NOMO-1 treated with DMSO at 0.1 percent for 48 hours (cell line): Measurements from ENCODE around the gene GNRHR.

ENCODE experiments used
- DNase-seq: peaks from one replicate; lab custom pipeline; 2025; ENCODE audit not compliant: unreplicated experiment; lab: John Stamatoyannopoulos, UW

The GNRHR gene

DNA sequence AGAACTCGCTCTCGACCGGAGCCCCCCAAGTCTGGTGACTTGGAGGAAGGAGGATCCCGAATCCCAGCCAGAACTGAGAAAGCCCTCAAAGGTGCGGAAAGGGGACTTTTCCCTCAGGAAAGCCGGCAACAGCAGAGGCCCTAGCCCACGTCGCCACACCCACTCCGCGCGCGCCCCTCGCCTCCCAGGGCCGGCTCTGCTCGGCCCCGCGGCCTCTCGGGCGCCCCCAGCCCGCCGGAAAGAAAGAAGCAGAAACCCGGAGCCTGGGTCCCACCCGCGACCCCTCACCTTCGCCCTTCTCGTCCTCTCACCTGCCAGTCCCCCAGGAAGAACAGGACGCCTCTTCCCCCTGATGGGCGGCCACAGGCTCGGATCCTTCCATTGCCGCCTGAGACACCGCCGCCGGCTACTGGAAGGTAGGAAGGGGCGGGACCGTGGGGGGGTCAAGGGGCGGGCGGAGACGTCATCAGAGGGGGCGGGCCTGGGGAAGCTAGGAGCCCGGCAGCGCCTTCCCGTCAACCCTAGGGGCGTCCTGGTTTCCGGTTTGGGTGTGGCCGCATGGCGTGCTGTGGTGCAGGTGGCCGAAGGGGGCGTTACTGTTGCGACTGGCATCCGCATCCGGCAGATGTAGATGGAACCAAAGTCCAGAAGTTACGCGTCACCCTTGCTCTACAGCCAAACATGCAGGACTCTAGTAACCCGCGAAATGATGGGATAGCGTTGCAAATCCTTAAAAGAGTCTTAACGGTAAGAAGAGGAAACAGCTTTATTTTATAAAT lies 53.3 kb downstream of the GNRHR start, which contains the start of gene UBA6:
Gene UBA6, minus strand, starts transcription at position 418 of the 779 bp plus-strand sequence. Its CDS starts 36 bp downstream, at position 382.
- peak; percentile 96 for DNase-seq

DNA sequence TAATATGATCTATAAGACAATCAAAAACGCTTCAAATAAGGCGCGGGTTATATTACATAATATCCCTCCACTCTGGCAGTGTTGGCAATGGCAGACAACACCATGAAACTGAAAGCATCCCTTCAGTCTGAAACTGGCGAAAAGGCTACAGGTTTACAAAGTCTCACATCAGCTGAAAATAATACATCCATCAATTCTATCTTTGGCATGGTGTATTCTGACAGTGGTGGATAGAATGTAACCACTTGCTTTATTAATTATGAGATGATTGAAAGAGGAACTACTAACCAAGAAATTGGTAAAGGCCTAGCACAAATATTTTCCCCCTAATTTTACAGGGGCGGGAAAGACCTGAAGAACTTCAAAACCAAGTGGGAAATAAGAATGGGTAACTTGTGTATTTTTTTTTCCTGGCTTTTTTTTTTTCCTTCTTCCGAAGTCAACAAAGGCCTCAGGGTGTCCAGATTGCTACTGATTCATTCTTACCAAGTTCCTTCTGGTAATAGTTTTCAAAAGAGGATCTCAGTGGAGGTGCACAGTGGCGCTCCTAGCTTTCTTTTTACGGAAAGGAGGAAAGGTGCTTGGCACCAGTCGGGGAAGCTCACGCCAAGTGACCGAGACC lies 54.0 kb downstream of the GNRHR start:
- peak; percentile 57 for DNase-seq

DNA sequence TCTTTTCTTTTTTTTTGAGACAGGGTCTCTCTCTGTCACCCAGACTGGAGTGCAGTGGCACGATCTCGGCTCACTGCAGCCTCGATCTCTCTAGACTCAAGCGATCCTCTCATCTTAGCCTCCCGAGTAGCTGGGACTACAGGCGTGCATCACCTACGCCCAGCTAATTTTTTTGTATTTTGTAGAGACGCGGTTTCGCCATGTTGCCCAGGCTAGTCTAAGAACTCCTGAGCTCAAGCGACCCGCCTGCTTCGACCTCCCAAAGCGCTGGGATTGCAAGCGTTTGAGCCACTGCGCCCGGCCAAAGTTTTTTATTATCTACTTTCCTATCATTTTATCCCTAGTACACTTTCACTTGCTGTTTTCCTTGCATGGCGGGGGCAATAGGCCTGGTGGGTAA lies 54.6 kb downstream of the GNRHR start:
- DNase-seq = no peak

DNA sequence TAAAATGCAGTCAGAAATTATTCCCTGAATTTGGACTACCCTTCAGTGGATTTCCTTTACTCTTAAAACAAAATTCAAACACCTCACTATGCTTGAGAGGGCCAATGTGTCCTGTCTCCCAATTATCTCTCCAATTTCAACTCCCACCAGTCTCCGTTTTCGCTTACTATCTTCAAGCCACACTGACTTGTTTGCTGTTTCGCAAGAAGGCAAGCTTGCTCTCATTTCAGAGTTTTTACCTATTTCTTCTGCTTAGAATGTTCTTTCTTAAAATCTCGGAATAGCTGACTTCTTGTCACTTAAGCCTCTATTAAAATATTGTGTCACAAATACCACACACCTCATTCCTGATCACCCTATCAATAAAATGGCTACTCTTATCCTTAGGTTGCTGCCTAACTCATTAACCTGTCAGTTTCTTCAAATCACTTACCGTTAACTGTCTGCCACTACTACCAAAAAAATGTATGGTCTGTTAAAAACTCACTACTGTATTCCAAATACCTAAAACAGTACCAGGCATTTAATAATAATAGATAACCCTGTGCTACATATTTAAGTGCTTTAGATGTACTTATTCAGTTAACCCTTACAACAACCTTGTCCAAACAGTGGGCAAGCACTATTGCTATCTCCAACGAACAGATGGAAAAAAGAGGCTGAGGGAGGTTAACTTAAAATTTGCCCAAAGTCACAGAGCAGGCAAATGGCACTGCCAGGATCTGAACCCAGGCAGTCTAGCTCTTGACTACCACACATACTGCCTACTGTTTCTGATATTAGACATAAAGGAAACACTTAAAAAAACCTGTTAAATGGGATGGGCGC lies 56.1 kb downstream of the GNRHR start:
- DNase-seq = no peak

DNA sequence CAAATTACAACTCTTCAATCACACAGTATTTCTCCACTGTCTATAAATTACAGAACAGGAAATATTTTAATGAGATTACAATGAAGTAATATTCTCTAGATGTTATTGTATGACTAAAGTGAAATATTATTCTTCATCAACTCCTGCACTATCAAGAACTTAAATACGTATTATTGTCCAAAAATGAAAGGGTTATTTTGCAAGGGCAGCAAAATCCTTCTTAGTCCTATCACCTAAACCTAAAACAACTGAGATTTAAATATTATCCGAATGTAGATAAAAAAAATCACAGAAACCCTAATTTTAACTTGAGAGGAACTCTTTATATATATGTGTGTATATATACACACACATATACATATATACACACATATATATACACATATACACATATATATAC lies 58.1 kb downstream of the GNRHR start:
- no peak for DNase-seq

DNA sequence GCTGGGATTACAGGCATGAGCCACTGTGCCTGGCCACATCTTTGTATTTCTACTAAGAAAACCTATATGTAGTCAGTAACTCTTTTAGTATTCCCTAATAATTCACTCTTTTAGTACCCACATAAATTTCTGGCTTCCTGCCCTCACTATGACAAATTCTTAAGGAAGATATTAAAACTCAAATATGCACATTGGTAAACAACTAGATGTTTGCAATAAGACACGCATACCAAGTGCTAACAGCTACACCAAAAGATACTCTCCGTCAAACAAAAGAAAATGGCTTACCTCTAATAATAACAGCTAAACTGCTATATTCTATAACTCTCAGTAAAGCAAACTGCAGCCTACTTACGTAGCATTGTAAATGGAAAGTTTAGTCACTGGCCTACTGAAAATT lies 59.5 kb downstream of the GNRHR start:
- DNase-seq = no peak

DNA sequence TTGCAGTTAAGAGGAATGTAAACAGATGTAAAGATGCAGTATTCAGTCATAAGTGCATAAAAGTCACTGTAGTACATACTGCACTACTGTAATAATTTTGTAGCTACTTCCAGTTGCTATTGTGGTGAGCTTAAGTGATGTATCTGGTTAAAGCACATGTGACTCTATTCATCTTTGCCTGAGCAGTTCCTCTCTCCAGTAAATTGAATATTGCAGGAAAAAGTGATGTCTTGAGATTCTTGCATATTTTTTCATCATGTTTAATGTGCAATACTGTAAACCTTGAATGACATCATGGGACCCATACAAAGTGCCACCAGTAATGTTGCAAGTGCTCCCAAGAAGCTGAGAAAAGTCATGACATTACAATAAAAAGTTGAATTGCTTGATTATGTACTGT lies 62.9 kb downstream of the GNRHR start:
- DNase-seq = no peak
